Endothelial cell (in vitro differentiated cells): ENCODE measurements around the gene TNFRSF4. TPM values are rescaled to one million over a fixed set of nuclear protein-coding genes. Genes with fewer than 3 reads are reported as not detected.
A peak's percentile ranks its signal among the peaks of the same experiment; 100 is the strongest.

Experiments
- DNase-seq: peaks from one replicate; pipeline ENCODE4 v3.0.0; 2021; ENCODE audit warnings: low spot score
- H3K27ac Mint-ChIP-seq: one replicate; pipeline ENCODE4 v1.8.0; 2021; ENCODE audit warnings: mixed read lengths, inconsistent platforms; ENCODE audit not compliant: unreplicated experiment
- H3K27me3 Mint-ChIP-seq: one replicate; pipeline ENCODE4 v1.8.0; 2021; ENCODE audit warnings: mild to moderate bottlenecking, moderate library complexity, mixed read lengths, inconsistent platforms; ENCODE audit not compliant: unreplicated experiment
- H3K36me3 Mint-ChIP-seq: one replicate; pipeline ENCODE4 v1.8.0; 2021; ENCODE audit warnings: mild to moderate bottlenecking, low read depth, mixed read lengths, inconsistent platforms; ENCODE audit not compliant: unreplicated experiment
- H3K4me1 Mint-ChIP-seq: one replicate; pipeline ENCODE4 v1.8.0; 2021; ENCODE audit warnings: mild to moderate bottlenecking, mixed read lengths, inconsistent platforms; ENCODE audit not compliant: unreplicated experiment
- H3K4me3 Mint-ChIP-seq: one replicate; pipeline ENCODE4 v1.8.0; 2021; ENCODE audit warnings: mild to moderate bottlenecking, mixed read lengths, inconsistent platforms; ENCODE audit not compliant: unreplicated experiment
- H3K9me3 Mint-ChIP-seq: one replicate; pipeline ENCODE4 v1.8.0; 2021; ENCODE audit warnings: mixed read lengths, inconsistent platforms; ENCODE audit not compliant: unreplicated experiment
- CTCF ChIP-seq: fragments of 200-600 bp; sonication (generic); IDR thresholded peaks from one replicate; pipeline ENCODE4 v1.5.0; 2021; ENCODE audit warnings: antibody characterized with exemption; ENCODE audit not compliant: unreplicated experiment
- total RNA-seq: library from RNA; stranded (reverse); fragmentation: NEBNext Ultra II Directional; extraction: Animal tissue kit (Norgen Biotek cat#: 25700); gene quantifications from one replicate; pipeline ENCODE4 v1.2.1, GENCODE V29; 2021; ENCODE audit not compliant: unreplicated experiment

The TNFRSF4 gene
- total RNA-seq, 1 donor from 2014 or later, result 0.80 TPM

GRCh38 chr1:1215881-1216605, 2.1 kb upstream of the TNFRSF4 start:
- no peak for DNase-seq
- Mint-ChIP-seq H3K27ac (no peak overlapping the region), H3K4me3 (no peak overlapping the region), H3K36me3 (peaks cover 5% of the 10 kb centered on the region), H3K4me1 (no peaks in the 10 kb centered on the region), H3K27me3 (peaks cover 10% of the 10 kb centered on the region), H3K9me3 (no peaks in the 10 kb centered on the region)
- TF ChIP-seq CTCF, result no peak

- Mint-ChIP-seq H3K27me3 (peaks cover 8% of the 10 kb centered on the region), H3K4me3 (no peak overlapping the region), H3K9me3 (no peaks in the 10 kb centered on the region), H3K27ac (no peak overlapping the region), H3K36me3 (peaks cover 5% of the 10 kb centered on the region), H3K4me1 (no peaks in the 10 kb centered on the region)
- no peak for DNase-seq
- no peak for TF ChIP-seq CTCF
These were observed 1.2 kb upstream of the TNFRSF4 start for GRCh38 chr1:1215080-1215676.

GRCh38 chr1:1212780-1213344, 1.1 kb downstream of the TNFRSF4 start:
- H3K4me3 Mint-ChIP-seq, result no peak overlapping the region
- H3K27me3 Mint-ChIP-seq, result peaks cover 9% of the 10 kb centered on the region
- DNase-seq, result no peak
- H3K36me3 Mint-ChIP-seq, result peaks cover 5% of the 10 kb centered on the region
- no peak overlapping the region for H3K27ac Mint-ChIP-seq
- no peak for TF ChIP-seq CTCF
- no peaks in the 10 kb centered on the region for H3K4me1 Mint-ChIP-seq
- no peaks in the 10 kb centered on the region for H3K9me3 Mint-ChIP-seq

- Mint-ChIP-seq H3K4me3 (no peak overlapping the region), H3K27ac (no peak overlapping the region), H3K4me1 (no peaks in the 10 kb centered on the region), H3K9me3 (no peaks in the 10 kb centered on the region), H3K36me3 (peaks cover 4% of the 10 kb centered on the region), H3K27me3 (peaks cover 8% of the 10 kb centered on the region)
- DNase-seq, result peak; percentile 3
- no peak for TF ChIP-seq CTCF
These were observed 2.2 kb downstream of the TNFRSF4 start for GRCh38 chr1:1211541-1212441.
